H1 (cell line): ENCODE measurements around the gene UTP20. TPM values are rescaled to one million over a fixed set of nuclear protein-coding genes. Genes with fewer than 3 reads are reported as not detected.

ENCODE experiments used
- CTCF ChIA-PET: fragments of 300-600 bp; sonication (Branson Sonifier 250); formaldehyde crosslinking; loops from one replicate; lab custom pipeline; 2021; ENCODE audit not compliant: partially characterized antibody; lab: Charles Lee
- POLR2A ChIA-PET: fragments of 300-600 bp; sonication (Branson Sonifier 250); formaldehyde crosslinking; loops from one replicate; lab custom pipeline; 2021; ENCODE audit warnings: inconsistent platforms; ENCODE audit not compliant: partially characterized antibody; lab: Charles Lee
- DNase-seq, 2 experiments: peaks; one replicate each; pipeline versions ENCODE4 v3.0.0 to v3.0.0-alpha.2; 2010 to 2022; ENCODE audit warnings: low spot score in 2 of 2, low read depth in 1 of 2, mixed read lengths in 1 of 2
- FAIRE-seq: peaks from 2 replicates; lab custom pipeline; 2011; peaks lifted over from hg19 to GRCh38; lab: Jason Lieb, UNC
- H2AFZ ChIP-seq: 2 replicates; pipeline ENCODE4 v1.8.1; 2012; ENCODE audit warnings: low read length, inconsistent platforms
- H2AK5ac ChIP-seq: 2 replicates; pipeline ENCODE4 v1.6.1; 2013; ENCODE audit warnings: low read depth, low read length
- H2BK120ac ChIP-seq: replicated peaks from 2 replicates; pipeline ENCODE3; 2013; ENCODE audit warnings: low read depth, low read length, inconsistent platforms
- H2BK12ac ChIP-seq: 2 replicates; pipeline ENCODE4 v1.6.1; 2013; ENCODE audit warnings: low read depth, low read length
- H2BK15ac ChIP-seq: 2 replicates; pipeline ENCODE4 v1.6.1; 2013; ENCODE audit warnings: low read length
- H2BK20ac ChIP-seq: 2 replicates; pipeline ENCODE4 v1.6.1; 2013; ENCODE audit warnings: low read length
- H2BK5ac ChIP-seq: 2 replicates; pipeline ENCODE4 v1.6.1; 2013; ENCODE audit warnings: low read depth, low read length
- H3K14ac ChIP-seq: 2 replicates; pipeline ENCODE4 v1.6.1; 2013; ENCODE audit warnings: inconsistent platforms; ENCODE audit not compliant: insufficient read length
- H3K18ac ChIP-seq: 2 replicates; pipeline ENCODE4 v1.6.1; 2013; ENCODE audit warnings: low read length; ENCODE audit errors: extremely low read depth
- H3K23ac ChIP-seq: 2 replicates; pipeline ENCODE4 v1.6.1; 2013; ENCODE audit warnings: inconsistent platforms; ENCODE audit not compliant: insufficient read length
- H3K23me2 ChIP-seq: 2 replicates; pipeline ENCODE4 v1.6.1; 2013; ENCODE audit warnings: low read depth, low read length
- H3K27ac ChIP-seq: 2 replicates; pipeline ENCODE4 v1.6.1; 2011; ENCODE audit warnings: low read depth, low read length, inconsistent platforms
- H3K27me3 ChIP-seq, 4 experiments: replicated peaks in 1 of 4; 1 replicate in 1 of 4; 2 replicates in 3 of 4; pipeline versions ENCODE4 v1.6.1 to v1.8.1; 2011 to 2013; ENCODE audit warnings: low read length in 3 of 4, mild to moderate bottlenecking in 3 of 4, inconsistent platforms in 2 of 4, mixed read lengths in 2 of 4, moderate library complexity in 1 of 4; ENCODE audit not compliant: control insufficient read depth in 3 of 4, insufficient read depth in 3 of 4; ENCODE audit errors: extremely low read depth in 1 of 4
- H3K36me3 ChIP-seq, 4 experiments: 2 replicates each; pipeline versions ENCODE4 v1.6.1 to v1.8.1; 2011 to 2013; ENCODE audit warnings: mild to moderate bottlenecking in 4 of 4, low read length in 3 of 4, moderate library complexity in 2 of 4, control low read depth in 1 of 4, inconsistent platforms in 1 of 4; ENCODE audit not compliant: insufficient read depth in 4 of 4, control insufficient read depth in 2 of 4
- H3K4ac ChIP-seq: replicated peaks from 2 replicates; pipeline ENCODE3; 2013; ENCODE audit warnings: low read length, low read depth, mixed read lengths, inconsistent platforms; ENCODE audit not compliant: insufficient read length
- H3K4me1 ChIP-seq, 4 experiments: replicated peaks in 1 of 4; 1 replicate in 1 of 4; 2 replicates in 3 of 4; pipeline versions ENCODE4 v1.6.1 to v1.8.1; 2011 to 2013; ENCODE audit warnings: low read length in 3 of 4, inconsistent platforms in 2 of 4, mixed read lengths in 1 of 4; ENCODE audit not compliant: insufficient read depth in 4 of 4, control insufficient read depth in 3 of 4
- H3K4me2 ChIP-seq, 2 experiments: 2 replicates each; pipeline versions ENCODE4 v1.6.1 to v1.8.1; 2011 to 2013; ENCODE audit warnings: low read depth in 2 of 2, low read length in 2 of 2, control low read depth in 1 of 2, inconsistent platforms in 1 of 2, mild to moderate bottlenecking in 1 of 2; ENCODE audit not compliant: insufficient read depth in 1 of 2
- H3K4me3 ChIP-seq, 4 experiments: fragments of 200-600, 300-600 bp in 1 of 4; sonication (generic), shearing (Covaris generic), sonication (Bioruptor Twin) in 1 of 4; 2 replicates each; pipeline versions ENCODE4 v1.5.1 to v1.8.1; 2011 to 2016; ENCODE audit warnings: low read length in 4 of 4, low read depth in 3 of 4, control low read depth in 2 of 4, inconsistent platforms in 2 of 4, mild to moderate bottlenecking in 2 of 4, mixed read lengths in 1 of 4, moderate library complexity in 1 of 4; ENCODE audit not compliant: insufficient read depth in 2 of 4; ENCODE audit errors: extremely low read depth in 1 of 4
- H3K56ac ChIP-seq: replicated peaks from 2 replicates; pipeline ENCODE3; 2013; ENCODE audit warnings: low read depth, mild to moderate bottlenecking, mixed read lengths, low read length, inconsistent platforms; ENCODE audit not compliant: insufficient read length
- H3K79me1 ChIP-seq: 2 replicates; pipeline ENCODE4 v1.6.1; 2013; ENCODE audit warnings: low read depth, low read length, control low read depth
- H3K79me2 ChIP-seq, 2 experiments: 2 replicates each; pipeline versions ENCODE4 v1.6.1 to v1.8.1; 2012 to 2013; ENCODE audit warnings: low read length in 2 of 2, mild to moderate bottlenecking in 2 of 2, inconsistent platforms in 1 of 2; ENCODE audit not compliant: insufficient read depth in 2 of 2, control insufficient read depth in 1 of 2
- H3K9ac ChIP-seq, 4 experiments: replicated peaks in 1 of 4; 1 replicate in 1 of 4; 2 replicates in 3 of 4; pipeline versions ENCODE4 v1.6.1 to v1.8.1; 2011 to 2013; ENCODE audit warnings: low read depth in 3 of 4, low read length in 3 of 4, control low read depth in 2 of 4, mild to moderate bottlenecking in 2 of 4, moderate library complexity in 2 of 4, inconsistent platforms in 1 of 4; ENCODE audit errors: extremely low read depth in 1 of 4
- H3K9me3 ChIP-seq, 2 experiments: 2 replicates each; pipeline versions ENCODE4 v1.6.1 to v1.8.1; 2012 to 2013; ENCODE audit warnings: mild to moderate bottlenecking in 2 of 2, moderate library complexity in 2 of 2, control low read depth in 1 of 2, inconsistent platforms in 1 of 2, low read depth in 1 of 2, low read length in 1 of 2, mixed read lengths in 1 of 2; ENCODE audit not compliant: insufficient read depth in 2 of 2
- H4K20me1 ChIP-seq, 2 experiments: replicated peaks in 1 of 2; 2 replicates each; pipeline versions ENCODE3 to v1.8.1; 2011 to 2013; ENCODE audit warnings: inconsistent platforms in 2 of 2, low read length in 2 of 2, mild to moderate bottlenecking in 1 of 2; ENCODE audit not compliant: insufficient read depth in 2 of 2, control insufficient read depth in 1 of 2
- H4K5ac ChIP-seq: 2 replicates; pipeline ENCODE4 v1.6.1; 2013; ENCODE audit warnings: low read length, low read depth, mixed read lengths, inconsistent platforms; ENCODE audit not compliant: insufficient read length
- H4K8ac ChIP-seq: 2 replicates; pipeline ENCODE4 v1.8.0; 2013; ENCODE audit warnings: mild to moderate bottlenecking, moderate library complexity, low read length, inconsistent platforms; ENCODE audit not compliant: insufficient read depth; ENCODE audit errors: extremely low read depth
- H4K91ac ChIP-seq: replicated peaks from 2 replicates; pipeline ENCODE3; 2013; ENCODE audit warnings: low read length, mixed read lengths, inconsistent platforms; ENCODE audit not compliant: insufficient read length
- ASH2L ChIP-seq: fragments of 200-600, 300-600 bp; sonication (generic); IDR thresholded peaks from one replicate; pipeline ENCODE4 v1.7.1; 2017; ENCODE audit warnings: low read length
- CBX5 ChIP-seq: fragments of 300-800, 300-1000 bp; sonication (generic); IDR thresholded peaks from 2 replicates; pipeline ENCODE4 v1.7.1; 2016; ENCODE audit warnings: antibody characterized with exemption, low read length, low read depth
- CBX8 ChIP-seq: fragments of 300-800, 300-1000 bp; sonication (generic); IDR thresholded peaks from 2 replicates; pipeline ENCODE4 v1.7.1; 2016; ENCODE audit warnings: low read depth, low read length, borderline replicate concordance
- NRF1 ChIP-seq: IDR thresholded peaks from 2 replicates; pipeline ENCODE4 v1.6.1; 2011; ENCODE audit warnings: mild to moderate bottlenecking, low read depth, low read length, improper control_type of control experiment
- POLR2AphosphoS5 ChIP-seq: IDR thresholded peaks from 2 replicates; pipeline ENCODE4 v1.6.1; 2011; ENCODE audit warnings: low read depth, low read length
- POU5F1 ChIP-seq: IDR thresholded peaks from 2 replicates; pipeline ENCODE4 v1.6.1; 2011; ENCODE audit warnings: low read depth, mild to moderate bottlenecking, low read length, moderate library complexity
- RAD21 ChIP-seq, 2 experiments: IDR thresholded peaks in 1 of 2; conservative IDR thresholded peaks in 1 of 2; 2 replicates each; pipeline ENCODE4 v1.6.1; 2011; ENCODE audit warnings: low read depth in 2 of 2, low read length in 2 of 2, improper control_type of control experiment in 1 of 2, inconsistent platforms in 1 of 2, mild to moderate bottlenecking in 1 of 2, moderate library complexity in 1 of 2
- RXRA ChIP-seq: IDR thresholded peaks from 2 replicates; pipeline ENCODE4 v1.6.1; 2011; ENCODE audit warnings: low read depth, mild to moderate bottlenecking, low read length, moderate library complexity; ENCODE audit not compliant: insufficient read depth
- SAP30 ChIP-seq: fragments of 300-600 bp; sonication (generic); IDR thresholded peaks from 2 replicates; pipeline ENCODE4 v1.7.1; 2012; ENCODE audit warnings: low read length, moderate library complexity, mild to moderate bottlenecking, inconsistent platforms; ENCODE audit not compliant: insufficient read depth, insufficient replicate concordance
- SRF ChIP-seq: IDR thresholded peaks from 2 replicates; pipeline ENCODE4 v1.6.1; 2011; ENCODE audit warnings: mild to moderate bottlenecking, low read depth, low read length, moderate library complexity
- TAF7 ChIP-seq: optimal IDR thresholded peaks from 2 replicates; pipeline ENCODE3; 2011; ENCODE audit warnings: low read depth, mild to moderate bottlenecking, inconsistent platforms, low read length, moderate library complexity, borderline replicate concordance
- TBP ChIP-seq: IDR thresholded peaks from 2 replicates; pipeline ENCODE4 v1.6.1; 2011; ENCODE audit warnings: low read depth, low read length, improper control_type of control experiment
- TCF12 ChIP-seq: IDR thresholded peaks from 2 replicates; pipeline ENCODE4 v1.6.1; 2011; ENCODE audit warnings: low read depth, mild to moderate bottlenecking, low read length
- WGBS, 2 experiments: shearing (Covaris generic) in 1 of 2; methylation state at CpG; one replicate each; pipeline versions ENCODE4 v1.1.6 to v1.1.7; 2013 to 2015; ENCODE audit warnings: low lambda C conversion rate in 2 of 2, mixed read lengths in 2 of 2, inconsistent platforms in 1 of 2, low coverage in 1 of 2, missing lambda C conversion rate in 1 of 2; ENCODE audit not compliant: insufficient replicate concordance in 2 of 2, insufficient coverage in 1 of 2, insufficient read length in 1 of 2; ENCODE audit errors: extremely low coverage in 1 of 2, missing lambda C conversion rate in 1 of 2; 5-methylcytosine and 5-hydroxymethylcytosine counted together
- polyA plus RNA-seq, 7 experiments: library from polyadenylated mRNA; depleted of rRNA in 3 of 7; stranded (reverse) in 5 of 7; unstranded in 2 of 7; fragments of >200 nt in 5 of 7; fragments of 200-250 nt in 2 of 7; gene quantifications; 1 replicate in 5 of 7; 2 replicates in 1 of 7; 4 replicates in 1 of 7; pipeline versions ENCODE4 v1.2.1 to v1.2.3, GENCODE V29; 2011 to 2013; ENCODE audit warnings: missing spikeins in 2 of 7, mixed read lengths in 2 of 7
- total RNA-seq: library from RNA; stranded (reverse); fragmentation: NEBNext Ultra II Directional; extraction: Animal tissue kit (Norgen Biotek cat#: 25700); gene quantifications from 2 replicates; pipeline ENCODE4 v1.2.1, GENCODE V29; 2021

UTP20 gene
- total and polyA plus RNA-seq, 2 of the 8 experiments (the other 6 are each of a cell fraction or from before 2014, with no cell fraction given), result 8.5 to 48.4 TPM

GRCh38 chr12:101231636-101232035 lies 48.3 kb upstream of the UTP20 start:
- no peaks in the 10 kb centered on the region for H3K9me3 ChIP-seq
- no peak overlapping the region for H3K4me3 ChIP-seq
- no peak overlapping the region for H2BK15ac ChIP-seq
- no peaks in the 10 kb centered on the region; a peak in 1 of 8 replicates for H3K36me3 ChIP-seq
- H3K18ac ChIP-seq, result no peak overlapping the region
- no peak overlapping the region for H3K27ac ChIP-seq
- no peak overlapping the region for H2AFZ ChIP-seq
- H3K56ac ChIP-seq, result no peak overlapping the region
- WGBS, 2 experiments, result 81% methylated on average over 4 of the region's 4 CpGs; no CpG with 5 or more reads in 1 of the 2 experiments
- H2BK20ac ChIP-seq, result no peak overlapping the region
- H3K14ac ChIP-seq, result no peak overlapping the region
- no peak overlapping the region for H4K8ac ChIP-seq
- H3K79me2 ChIP-seq, result no peaks in the 10 kb centered on the region
- no peak overlapping the region for H2BK120ac ChIP-seq
- H2BK5ac ChIP-seq, result no peak overlapping the region
- H2AK5ac ChIP-seq, result no peak overlapping the region
- no peak overlapping the region for H4K91ac ChIP-seq
- no peak overlapping the region for H3K4ac ChIP-seq
- no peaks in the 10 kb centered on the region for H3K27me3 ChIP-seq
- no peaks in the 10 kb centered on the region for H3K23me2 ChIP-seq
- no peak overlapping the region for H2BK12ac ChIP-seq
- H4K5ac ChIP-seq, result no peak overlapping the region
- ChIA-PET POLR2A (no interaction called here), CTCF (no interaction called here)
- TF ChIP-seq CBX8 (no peak), SRF (no peak), RAD21 (IDR thresholded peaks at IDR 0.05 in 1 of 2, conservative IDR thresholded peaks at IDR 0.05 in 1 of 2; ENCODE audit: low read depth in 2 of 2, low read length in 2 of 2) (no peak), NRF1 (no peak), TAF7 (no peak), CBX5 (no peak), TBP (no peak), ASH2L (no peak), RXRA (no peak), SAP30 (no peak), TCF12 (no peak), POU5F1 (no peak), POLR2AphosphoS5 (no peak)
- H3K9ac ChIP-seq, result no peak overlapping the region
- no peaks in the 10 kb centered on the region for H3K4me1 ChIP-seq
- no peak overlapping the region for H3K23ac ChIP-seq
- H3K79me1 ChIP-seq, result no peaks in the 10 kb centered on the region
- FAIRE-seq, result no peak
- no peak overlapping the region for H3K4me2 ChIP-seq
- no peak for DNase-seq
- H4K20me1 ChIP-seq, result no peaks in the 10 kb centered on the region
